Fibroblast of pulmonary artery (primary cell): ENCODE measurements around the gene SMKR1.

Source experiments
- DNase-seq: peaks from one replicate; pipeline ENCODE4 v3.0.0-alpha.2; 2010; ENCODE audit warnings: low read depth
- H3K4me3 ChIP-seq: replicated peaks from 2 replicates; pipeline ENCODE4 v1.5.1; 2011; ENCODE audit warnings: low read depth, mild to moderate bottlenecking, control low read depth, low read length, moderate library complexity
- TF ChIP-seq, protein P1 (sequence below): IDR thresholded peaks from 2 replicates; pipeline ENCODE4 v1.5.1; 2011; ENCODE audit warnings: mild to moderate bottlenecking, control low read depth, low read length, inconsistent platforms; ENCODE audit errors: missing control alignments

SMKR1 gene

GRCh38 chr7:129501760-129502707, at the start of gene SMKR1:
SMKR1 (plus strand) TSS chr7:129502531; CDS start chr7:129502825, 294 bp downstream.
- peak within 1 kb of the TSS; percentile 47 for H3K4me3 ChIP-seq
- DNase-seq, result peak; percentile 55
- TF ChIP-seq, protein P1, sequence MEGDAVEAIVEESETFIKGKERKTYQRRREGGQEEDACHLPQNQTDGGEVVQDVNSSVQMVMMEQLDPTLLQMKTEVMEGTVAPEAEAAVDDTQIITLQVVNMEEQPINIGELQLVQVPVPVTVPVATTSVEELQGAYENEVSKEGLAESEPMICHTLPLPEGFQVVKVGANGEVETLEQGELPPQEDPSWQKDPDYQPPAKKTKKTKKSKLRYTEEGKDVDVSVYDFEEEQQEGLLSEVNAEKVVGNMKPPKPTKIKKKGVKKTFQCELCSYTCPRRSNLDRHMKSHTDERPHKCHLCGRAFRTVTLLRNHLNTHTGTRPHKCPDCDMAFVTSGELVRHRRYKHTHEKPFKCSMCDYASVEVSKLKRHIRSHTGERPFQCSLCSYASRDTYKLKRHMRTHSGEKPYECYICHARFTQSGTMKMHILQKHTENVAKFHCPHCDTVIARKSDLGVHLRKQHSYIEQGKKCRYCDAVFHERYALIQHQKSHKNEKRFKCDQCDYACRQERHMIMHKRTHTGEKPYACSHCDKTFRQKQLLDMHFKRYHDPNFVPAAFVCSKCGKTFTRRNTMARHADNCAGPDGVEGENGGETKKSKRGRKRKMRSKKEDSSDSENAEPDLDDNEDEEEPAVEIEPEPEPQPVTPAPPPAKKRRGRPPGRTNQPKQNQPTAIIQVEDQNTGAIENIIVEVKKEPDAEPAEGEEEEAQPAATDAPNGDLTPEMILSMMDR, result no peak

GRCh38 chr7:129452589-129453231, 49.6 kb upstream of the SMKR1 start:
- TF ChIP-seq, protein P1, result no peak
- H3K4me3 ChIP-seq, result no peak overlapping the region
- DNase-seq, result no peak

- DNase-seq, result no peak
- TF ChIP-seq, protein P1, result no peak
- H3K4me3 ChIP-seq, result no peak overlapping the region
Observed at GRCh38 chr7:129453510-129454248, 48.7 kb upstream of the SMKR1 start.

DNA sequence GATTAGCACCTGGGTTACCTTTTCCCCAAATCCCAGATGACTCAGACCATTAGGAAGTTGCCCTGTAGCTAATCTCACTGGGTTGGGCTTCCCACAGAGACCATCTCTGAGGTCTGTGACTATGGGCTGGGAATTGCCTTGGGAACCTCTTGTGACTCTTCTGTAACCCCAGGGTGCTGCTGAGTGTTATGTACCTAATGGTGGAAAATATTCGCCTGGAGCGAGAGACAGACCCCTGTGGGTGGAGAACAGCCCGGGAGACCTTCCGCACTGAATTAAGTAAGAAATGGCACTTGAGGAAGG, 48.1 kb upstream of the SMKR1 start:
- no peak overlapping the region for H3K4me3 ChIP-seq
- TF ChIP-seq, protein P1, result no peak
- DNase-seq, result no peak

DNA sequence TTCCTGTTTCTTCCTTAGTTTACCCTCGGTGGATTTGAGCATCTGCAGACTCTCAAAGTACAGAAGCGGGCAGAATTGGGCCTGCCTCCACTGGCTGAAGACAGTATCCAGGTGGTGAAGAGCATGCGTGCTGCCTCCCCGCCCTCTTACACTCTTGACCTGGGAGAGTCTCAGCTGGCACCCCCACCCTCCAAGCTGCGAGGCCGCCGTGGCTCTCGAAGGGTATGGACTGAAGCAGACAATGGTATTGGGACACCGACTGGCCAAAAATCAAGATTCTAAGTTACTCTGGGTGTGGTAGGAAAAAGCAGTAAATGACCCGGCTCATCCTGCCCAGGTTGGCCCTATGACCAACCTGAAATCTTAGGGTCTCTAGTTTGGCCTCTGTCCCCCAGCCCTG, 45.9 kb upstream of the SMKR1 start:
- H3K4me3 ChIP-seq, result no peak overlapping the region
- no peak for DNase-seq
- TF ChIP-seq, protein P1, result no peak

DNA sequence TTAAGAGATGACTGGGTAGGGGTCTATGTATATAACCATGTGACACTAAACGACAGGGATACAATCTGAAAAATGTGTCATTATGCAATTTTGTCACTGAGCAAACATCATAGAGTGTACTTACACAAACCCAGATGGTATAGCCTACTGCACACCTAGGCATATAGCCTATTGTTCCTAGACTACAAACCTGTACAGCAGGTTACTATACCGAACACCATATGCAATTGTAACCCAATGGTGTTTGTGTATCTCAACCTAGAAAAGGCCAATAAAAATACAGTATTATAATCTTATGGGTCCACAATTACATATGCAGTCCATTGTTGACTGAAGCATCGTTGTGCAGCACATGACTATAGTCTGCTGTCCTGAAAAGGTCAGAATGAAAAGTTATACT, 45.2 kb upstream of the SMKR1 start:
- TF ChIP-seq, protein P1, result no peak
- DNase-seq, result no peak
- no peak overlapping the region for H3K4me3 ChIP-seq
